ENCODE data around the gene PCGF5. TPM values are rescaled to one million over a fixed set of nuclear protein-coding genes. Genes with fewer than 3 reads are reported as not detected.
A peak's percentile ranks its signal among the peaks of the same experiment; 100 is the strongest.

PCGF5 gene
- total RNA-seq, 6 donors from 2014 or later = 20.9 to 66.6 (median 37.4) TPM

GRCh38 chr10:91188889-91189288 lies 31.6 kb upstream of the PCGF5 start:
- Histone ChIP-seq H3K9me3 (no peaks in the 10 kb centered on the region), H3K4me3 (no peak overlapping the region), H3K36me3 (no peaks in the 10 kb centered on the region), H3K4me1 (peaks cover 0 to 14% (median 9%) of the 10 kb centered on the region in 4 donors), H3K27ac (no peak overlapping the region), H3K27me3 (no peaks in the 10 kb centered on the region)
- TF ChIP-seq, protein P1, sequence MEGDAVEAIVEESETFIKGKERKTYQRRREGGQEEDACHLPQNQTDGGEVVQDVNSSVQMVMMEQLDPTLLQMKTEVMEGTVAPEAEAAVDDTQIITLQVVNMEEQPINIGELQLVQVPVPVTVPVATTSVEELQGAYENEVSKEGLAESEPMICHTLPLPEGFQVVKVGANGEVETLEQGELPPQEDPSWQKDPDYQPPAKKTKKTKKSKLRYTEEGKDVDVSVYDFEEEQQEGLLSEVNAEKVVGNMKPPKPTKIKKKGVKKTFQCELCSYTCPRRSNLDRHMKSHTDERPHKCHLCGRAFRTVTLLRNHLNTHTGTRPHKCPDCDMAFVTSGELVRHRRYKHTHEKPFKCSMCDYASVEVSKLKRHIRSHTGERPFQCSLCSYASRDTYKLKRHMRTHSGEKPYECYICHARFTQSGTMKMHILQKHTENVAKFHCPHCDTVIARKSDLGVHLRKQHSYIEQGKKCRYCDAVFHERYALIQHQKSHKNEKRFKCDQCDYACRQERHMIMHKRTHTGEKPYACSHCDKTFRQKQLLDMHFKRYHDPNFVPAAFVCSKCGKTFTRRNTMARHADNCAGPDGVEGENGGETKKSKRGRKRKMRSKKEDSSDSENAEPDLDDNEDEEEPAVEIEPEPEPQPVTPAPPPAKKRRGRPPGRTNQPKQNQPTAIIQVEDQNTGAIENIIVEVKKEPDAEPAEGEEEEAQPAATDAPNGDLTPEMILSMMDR (IDR thresholded peaks at IDR 0.05) = no peak
- no peak for TF ChIP-seq EP300 (IDR thresholded peaks at IDR 0.05)
- TF ChIP-seq POLR2AphosphoS5 (IDR thresholded peaks at IDR 0.05) = no peak
- TF ChIP-seq POLR2A (IDR thresholded peaks at IDR 0.05) = no peak
- DNase-seq = no peak
- ATAC-seq (ENCODE audit: low FRiP score in 2 of 2) = no peak

GRCh38 chr10:91190388-91190870 lies 30.0 kb upstream of the PCGF5 start:
- Histone ChIP-seq H3K27ac (no peak overlapping the region), H3K27me3 (no peaks in the 10 kb centered on the region), H3K36me3 (no peaks in the 10 kb centered on the region), H3K4me1 (peaks cover 0 to 12% (median 5%) of the 10 kb centered on the region in 4 donors), H3K4me3 (no peak overlapping the region), H3K9me3 (no peaks in the 10 kb centered on the region)
- no peak for TF ChIP-seq POLR2A (IDR thresholded peaks at IDR 0.05)
- TF ChIP-seq POLR2AphosphoS5 (IDR thresholded peaks at IDR 0.05) = no peak
- no peak for TF ChIP-seq EP300 (IDR thresholded peaks at IDR 0.05)
- TF ChIP-seq, protein P1 (IDR thresholded peaks at IDR 0.05) = no peak
- WGBS, 2 donors = 93 to 100% methylated on average over 1 of the region's 1 CpG
- ATAC-seq (ENCODE audit: low FRiP score in 2 of 2) = peak in 1 of 2 donors; percentile 70
- DNase-seq = no peak

DNA sequence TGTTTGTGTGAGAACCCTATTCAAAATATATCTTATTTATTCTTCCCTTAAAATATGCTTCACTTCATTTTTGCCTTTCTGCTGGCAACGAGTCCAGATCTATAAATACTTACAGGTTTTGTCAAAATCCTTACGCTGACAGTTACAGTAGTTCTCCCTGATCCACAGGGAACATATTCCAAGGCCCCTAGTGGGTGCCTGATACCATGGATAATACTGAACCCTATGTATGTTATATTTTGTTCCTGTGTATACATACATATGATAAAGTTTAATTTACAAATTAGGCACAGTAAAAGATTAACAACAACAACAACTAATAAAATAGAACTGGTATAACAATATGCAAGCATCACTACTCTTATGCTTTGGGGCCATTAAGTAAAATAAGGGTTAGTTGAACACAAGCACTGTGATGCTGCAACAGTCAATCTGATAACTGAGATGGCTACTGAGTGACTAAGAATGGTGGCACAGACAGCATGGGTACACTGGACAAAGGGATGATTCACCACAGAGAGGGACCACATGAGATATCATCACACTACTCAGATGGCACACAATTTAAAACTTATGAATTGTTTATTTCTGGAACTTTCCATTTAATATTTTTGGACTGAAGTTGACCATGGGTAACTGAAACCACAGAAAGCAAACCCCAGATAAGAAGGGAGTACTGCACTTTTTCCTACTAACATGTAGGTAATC lies 29.4 kb upstream of the PCGF5 start:
- Histone ChIP-seq H3K27me3 (no peaks in the 10 kb centered on the region), H3K27ac (no peak overlapping the region), H3K9me3 (no peaks in the 10 kb centered on the region), H3K4me3 (no peak overlapping the region), H3K36me3 (no peaks in the 10 kb centered on the region), H3K4me1 (peaks cover 0 to 8% (median 3%) of the 10 kb centered on the region in 4 donors)
- DNase-seq = no peak
- ATAC-seq (ENCODE audit: low FRiP score in 2 of 2) = peak in 1 of 2 donors; percentile 44
- 80 to 84% methylated on average over 2 of the region's 2 CpGs for WGBS, 2 donors
- TF ChIP-seq POLR2A (IDR thresholded peaks at IDR 0.05) (no peak), EP300 (IDR thresholded peaks at IDR 0.05) (no peak), POLR2AphosphoS5 (IDR thresholded peaks at IDR 0.05) (no peak)
- TF ChIP-seq, protein P1 (IDR thresholded peaks at IDR 0.05) = no peak

GRCh38 chr10:91191584-91191919 lies 28.9 kb upstream of the PCGF5 start:
- no peak overlapping the region for H3K4me3 ChIP-seq
- no peaks in the 10 kb centered on the region for H3K27me3 ChIP-seq
- peak in 1 of 2 donors; percentile 70 for ATAC-seq (ENCODE audit: low FRiP score in 2 of 2)
- no peaks in the 10 kb centered on the region for H3K36me3 ChIP-seq
- H3K9me3 ChIP-seq = no peaks in the 10 kb centered on the region
- no peak for DNase-seq
- H3K27ac ChIP-seq = no peak overlapping the region
- no peak for TF ChIP-seq POLR2A (IDR thresholded peaks at IDR 0.05)
- no peak for TF ChIP-seq POLR2AphosphoS5 (IDR thresholded peaks at IDR 0.05)
- TF ChIP-seq, protein P1 (IDR thresholded peaks at IDR 0.05) = no peak
- TF ChIP-seq EP300 (IDR thresholded peaks at IDR 0.05) = no peak
- H3K4me1 ChIP-seq = peaks cover 0 to 8% (median 3%) of the 10 kb centered on the region in 4 donors
